K562 (cell line): ENCODE measurements around the gene CNTRL. TPM values are rescaled to one million over a fixed set of nuclear protein-coding genes. Genes with fewer than 3 reads are reported as not detected.

ENCODE experiments used
- ATAC-seq: fragments of 200-7000 bp; cut with Tn5 transposase; 3 replicates; pipeline ENCODE4 v1.9.1; 2020; ENCODE audit warnings: moderate library complexity
- BruUV-seq: library from RNA; stranded (reverse); fragments of 400-500 nt; replicated peaks from 2 replicates; lab custom pipeline; 2021; lab: Mats Ljungman, UMichigan
- CTCF ChIA-PET: fragments of 300-600 bp; formaldehyde crosslinking; extraction: SDS; loops from one replicate; lab custom pipeline; 2021; ENCODE audit warnings: low intra/inter-chr PET ratio; lab: Yijun Ruan, JAX
- POLR2A ChIA-PET: fragments of 300-600, 350-650 bp; sonication (Branson Sonifier 250); formaldehyde crosslinking; extraction: SDS; loops from one replicate; lab custom pipeline; 2021; ENCODE audit warnings: antibody characterized with exemption, inconsistent platforms; lab: Yijun Ruan, JAX
- DNase-seq, 4 experiments: peaks; one replicate each; pipeline versions ENCODE4 v3.0.0 to v3.0.0-alpha.2; 2011 to 2018; ENCODE audit warnings: low spot score in 3 of 4, mixed read lengths in 3 of 4; ENCODE audit errors: extremely low read depth in 1 of 4
- FAIRE-seq: peaks from 2 replicates; lab custom pipeline; 2011; peaks lifted over from hg19 to GRCh38; lab: Jason Lieb, UNC
- H2AFZ ChIP-seq: 2 replicates; pipeline ENCODE4 v1.6.0; 2011; ENCODE audit warnings: low read depth, low read length, control low read depth, inconsistent platforms
- H3K27ac ChIP-seq: fragments of 200-600 bp; 3 replicates; pipeline ENCODE4 v1.8.0; 2011; ENCODE audit warnings: low read depth, mild to moderate bottlenecking, control low read depth, inconsistent platforms, low read length, moderate library complexity, mixed read lengths; ENCODE audit errors: extremely low read depth
- H3K27me3 ChIP-seq, 2 experiments: fragments of 300-600 bp in 1 of 2; 2 replicates in 1 of 2; 3 replicates in 1 of 2; pipeline versions ENCODE4 v1.6.0 to v1.8.0; 2011; ENCODE audit warnings: inconsistent platforms in 2 of 2, low read length in 2 of 2, mild to moderate bottlenecking in 1 of 2, mixed read lengths in 1 of 2, moderate library complexity in 1 of 2; ENCODE audit not compliant: control insufficient read depth in 2 of 2, insufficient read depth in 2 of 2
- H3K36me3 ChIP-seq: fragments of 300-600 bp; 3 replicates; pipeline ENCODE4 v1.8.0; 2011; ENCODE audit warnings: mild to moderate bottlenecking, low read length, inconsistent platforms; ENCODE audit not compliant: control insufficient read depth, insufficient read depth
- H3K4me1 ChIP-seq, 2 experiments: fragments of 200-600 bp in 1 of 2; replicated peaks in 1 of 2; 2 replicates in 1 of 2; 3 replicates in 1 of 2; pipeline versions ENCODE4 v1.5.1 to v1.8.0; 2011; ENCODE audit warnings: inconsistent platforms in 2 of 2, low read length in 2 of 2, mild to moderate bottlenecking in 1 of 2, mixed read lengths in 1 of 2, moderate library complexity in 1 of 2; ENCODE audit not compliant: control insufficient read depth in 2 of 2, insufficient read depth in 2 of 2
- H3K4me2 ChIP-seq: 2 replicates; pipeline ENCODE4 v1.6.1; 2011; ENCODE audit warnings: low read length, control low read depth, inconsistent platforms, mixed read lengths; ENCODE audit not compliant: insufficient read depth
- H3K4me3 ChIP-seq: fragments of 200-600 bp; sonication (generic), shearing (Covaris generic); 2 replicates; pipeline ENCODE4 v1.5.1; 2016; ENCODE audit warnings: control low read depth, inconsistent platforms
- H3K79me2 ChIP-seq: fragments of 200-600 bp; 3 replicates; pipeline ENCODE4 v1.8.0; 2011; ENCODE audit warnings: low read length, inconsistent platforms; ENCODE audit not compliant: control insufficient read depth, insufficient read depth
- H3K9ac ChIP-seq, 2 experiments: 2 replicates each; pipeline versions ENCODE4 v1.6.0 to v1.6.1; 2011; ENCODE audit warnings: low read depth in 2 of 2, low read length in 2 of 2, control low read depth in 1 of 2, inconsistent platforms in 1 of 2, mild to moderate bottlenecking in 1 of 2, mixed read lengths in 1 of 2; ENCODE audit not compliant: insufficient read depth in 1 of 2
- H3K9me1 ChIP-seq: one replicate; pipeline ENCODE4 v1.6.0; 2011; ENCODE audit warnings: inconsistent platforms, mild to moderate bottlenecking, low read length, moderate library complexity; ENCODE audit not compliant: control insufficient read depth, insufficient read depth
- H3K9me3 ChIP-seq: replicated peaks from 2 replicates; pipeline ENCODE4 v1.5.1; 2011; ENCODE audit warnings: low read depth, low read length, inconsistent platforms; ENCODE audit not compliant: control insufficient read depth, insufficient read depth
- H4K20me1 ChIP-seq: replicated peaks from 2 replicates; pipeline ENCODE4 v1.6.1; 2011; ENCODE audit warnings: low read length, inconsistent platforms, mixed read lengths; ENCODE audit not compliant: control insufficient read depth, insufficient read depth
- C11orf30 ChIP-seq: fragments of 450-650 bp; IDR thresholded peaks from 2 replicates; pipeline ENCODE4 v1.6.1; 2016; ENCODE audit warnings: low read depth, mild to moderate bottlenecking
- ZNF316 ChIP-seq: fragments of 450-650 bp; IDR thresholded peaks from 2 replicates; pipeline ENCODE4 v1.6.1; 2016
- WGBS: fragments of 100-300 bp; shearing (Covaris generic); methylation state at CpG from one replicate; pipeline ENCODE4 v1.1.6; 2016; ENCODE audit warnings: low coverage, mixed read lengths; ENCODE audit not compliant: insufficient coverage; ENCODE audit errors: missing lambda C conversion rate; 5-methylcytosine and 5-hydroxymethylcytosine counted together
- in situ Hi-C: fragments of 300-500 bp; cut with MboI; formaldehyde crosslinking; loops from 4 replicates; pipeline ENCODE4 v1.15.0; 2018; ENCODE audit warnings: inconsistent platforms, mixed read lengths
- intact Hi-C: fragments of 100-400 bp; cut with micrococcal nuclease; formaldehyde crosslinking; loops from 2 replicates; pipeline ENCODE4 v1.14.2; 2022
- polyA plus RNA-seq, 8 experiments: library from polyadenylated mRNA; depleted of rRNA in 4 of 8; stranded (reverse) in 5 of 8; unstranded in 3 of 8; fragments of >200 nt; fragmentation: Nextera tagmentation in 2 of 8; fragmentation: Illumina TruSeq in 1 of 8; extraction: Ambion mirVana in 2 of 8; extraction: Trizol in 1 of 8; gene quantifications; 2 replicates each; pipeline versions ENCODE4 v1.2.1 to v1.2.3, GENCODE V29; 2011 to 2014; ENCODE audit warnings: inconsistent platforms in 1 of 8, missing spikeins in 1 of 8
- total RNA-seq, 7 experiments: library from RNA; depleted of rRNA in 6 of 7; stranded (reverse); fragments of >200 nt in 6 of 7; fragmentation: Illumina TruSeq in 2 of 7; extraction: Trizol in 2 of 7; gene quantifications; 2 replicates each; pipeline versions ENCODE4 v1.2.1 to v1.2.3, GENCODE V29; 2011 to 2021; ENCODE audit warnings: low replicate concordance in 1 of 7
- TF ChIP-seq, protein P1 (sequence below): fragments of 450-650 bp; IDR thresholded peaks from 2 replicates; pipeline ENCODE4 v1.6.1; 2016; ENCODE audit warnings: low read depth

CNTRL gene
- total and polyA plus RNA-seq, 9 of the 15 experiments (the other 6 are each of a cell fraction or from before 2014, with no cell fraction given) = 9.2 to 28.9 (median 20.5) TPM

DNA sequence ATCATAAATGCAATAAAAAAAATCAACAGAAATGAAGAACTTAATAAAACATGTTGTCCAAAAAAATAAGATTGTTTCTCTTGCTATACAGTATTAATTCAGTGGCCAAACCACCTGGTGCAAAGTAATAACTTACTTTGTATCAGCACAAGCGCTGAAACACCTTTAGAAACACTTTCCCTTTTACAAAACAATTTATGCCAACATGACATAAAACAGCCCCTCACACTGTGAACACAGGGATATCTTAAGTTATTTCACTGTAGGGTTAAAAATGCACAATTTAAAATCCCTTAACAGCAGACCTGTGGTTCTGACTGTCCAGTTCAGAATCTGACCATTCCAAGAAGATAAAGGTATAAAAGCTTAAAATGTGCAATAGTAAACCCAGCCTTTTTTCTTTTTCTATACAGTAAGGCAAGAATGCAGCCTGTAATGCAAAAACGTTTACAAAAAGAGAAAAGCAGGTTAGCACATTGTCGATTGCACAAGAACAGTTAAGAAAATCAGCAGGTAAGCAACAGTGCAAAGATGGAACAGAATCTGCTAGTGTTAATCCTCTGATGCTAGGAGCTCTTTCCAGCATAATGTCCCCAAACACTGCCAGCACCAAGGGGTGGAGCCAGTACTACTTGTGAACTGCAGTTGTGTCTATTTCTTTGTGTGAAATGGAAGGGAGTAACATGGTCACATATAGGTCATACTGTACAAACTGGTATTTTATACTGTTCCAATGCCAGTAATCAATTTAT, 105.4 kb downstream of the CNTRL start:
- intact Hi-C loops (no loop called here), in situ Hi-C loops (no loop called here)
- no peaks in the 10 kb centered on the region; a peak in 2 of 5 replicates for H3K4me1 ChIP-seq
- peaks cover 21% of the 10 kb centered on the region for H3K79me2 ChIP-seq
- ATAC-seq (peak; percentile 20), DNase-seq (no peak), FAIRE-seq (no peak)
- peaks cover 87% of the 10 kb centered on the region for H3K36me3 ChIP-seq
- BruUV-seq = no TSS peak
- H3K4me3 ChIP-seq = no peak overlapping the region
- TF ChIP-seq ZNF316 = peak; percentile 57; the same call in 1 of the 2 replicates
- peak; percentile 42; the same call in 1 of the 2 replicates for TF ChIP-seq C11orf30
- TF ChIP-seq, protein P1, sequence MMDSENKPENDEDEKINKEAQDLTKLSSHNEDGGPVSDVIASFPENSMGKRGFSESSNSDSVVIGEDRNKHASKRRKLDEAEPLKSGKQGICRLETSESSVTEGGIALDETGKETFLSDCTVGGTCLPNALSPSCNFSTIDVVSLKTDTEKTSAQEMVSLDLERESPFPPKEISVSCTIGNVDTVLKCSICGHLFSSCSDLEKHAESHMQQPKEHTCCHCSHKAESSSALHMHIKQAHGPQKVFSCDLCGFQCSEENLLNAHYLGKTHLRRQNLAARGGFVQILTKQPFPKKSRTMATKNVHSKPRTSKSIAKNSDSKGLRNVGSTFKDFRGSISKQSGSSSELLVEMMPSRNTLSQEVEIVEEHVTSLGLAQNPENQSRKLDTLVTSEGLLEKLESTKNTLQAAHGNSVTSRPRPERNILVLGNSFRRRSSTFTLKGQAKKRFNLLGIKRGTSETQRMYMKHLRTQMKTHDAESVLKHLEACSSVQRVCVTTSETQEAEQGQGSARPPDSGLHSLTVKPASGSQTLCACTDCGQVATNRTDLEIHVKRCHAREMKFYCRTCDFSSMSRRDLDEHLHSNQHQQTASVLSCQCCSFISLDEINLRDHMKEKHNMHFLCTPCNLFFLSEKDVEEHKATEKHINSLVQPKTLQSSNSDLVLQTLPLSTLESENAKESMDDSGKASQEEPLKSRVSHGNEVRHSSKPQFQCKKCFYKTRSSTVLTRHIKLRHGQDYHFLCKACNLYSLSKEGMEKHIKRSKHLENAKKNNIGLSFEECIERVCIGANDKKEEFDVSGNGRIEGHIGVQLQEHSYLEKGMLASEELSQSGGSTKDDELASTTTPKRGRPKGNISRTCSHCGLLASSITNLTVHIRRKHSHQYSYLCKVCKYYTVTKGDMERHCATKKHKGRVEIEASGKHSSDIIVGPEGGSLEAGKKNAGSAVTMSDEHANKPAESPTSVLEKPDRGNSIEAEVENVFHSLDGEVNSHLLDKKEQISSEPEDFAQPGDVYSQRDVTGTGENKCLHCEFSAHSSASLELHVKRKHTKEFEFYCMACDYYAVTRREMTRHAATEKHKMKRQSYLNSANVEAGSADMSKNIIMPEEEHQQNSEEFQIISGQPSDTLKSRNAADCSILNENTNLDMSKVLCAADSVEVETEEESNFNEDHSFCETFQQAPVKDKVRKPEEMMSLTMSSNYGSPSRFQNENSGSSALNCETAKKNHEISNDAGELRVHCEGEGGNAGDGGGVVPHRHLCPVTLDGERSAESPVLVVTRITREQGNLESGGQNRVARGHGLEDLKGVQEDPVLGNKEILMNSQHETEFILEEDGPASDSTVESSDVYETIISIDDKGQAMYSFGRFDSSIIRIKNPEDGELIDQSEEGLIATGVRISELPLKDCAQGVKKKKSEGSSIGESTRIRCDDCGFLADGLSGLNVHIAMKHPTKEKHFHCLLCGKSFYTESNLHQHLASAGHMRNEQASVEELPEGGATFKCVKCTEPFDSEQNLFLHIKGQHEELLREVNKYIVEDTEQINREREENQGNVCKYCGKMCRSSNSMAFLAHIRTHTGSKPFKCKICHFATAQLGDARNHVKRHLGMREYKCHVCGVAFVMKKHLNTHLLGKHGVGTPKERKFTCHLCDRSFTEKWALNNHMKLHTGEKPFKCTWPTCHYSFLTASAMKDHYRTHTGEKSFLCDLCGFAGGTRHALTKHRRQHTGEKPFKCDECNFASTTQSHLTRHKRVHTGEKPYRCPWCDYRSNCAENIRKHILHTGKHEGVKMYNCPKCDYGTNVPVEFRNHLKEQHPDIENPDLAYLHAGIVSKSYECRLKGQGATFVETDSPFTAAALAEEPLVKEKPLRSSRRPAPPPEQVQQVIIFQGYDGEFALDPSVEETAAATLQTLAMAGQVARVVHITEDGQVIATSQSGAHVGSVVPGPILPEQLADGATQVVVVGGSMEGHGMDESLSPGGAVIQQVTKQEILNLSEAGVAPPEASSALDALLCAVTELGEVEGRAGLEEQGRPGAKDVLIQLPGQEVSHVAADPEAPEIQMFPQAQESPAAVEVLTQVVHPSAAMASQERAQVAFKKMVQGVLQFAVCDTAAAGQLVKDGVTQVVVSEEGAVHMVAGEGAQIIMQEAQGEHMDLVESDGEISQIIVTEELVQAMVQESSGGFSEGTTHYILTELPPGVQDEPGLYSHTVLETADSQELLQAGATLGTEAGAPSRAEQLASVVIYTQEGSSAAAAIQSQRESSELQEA = no peak
- H3K27ac ChIP-seq = no peak overlapping the region
- no peaks in the 10 kb centered on the region for H3K27me3 ChIP-seq
- no peak overlapping the region for H2AFZ ChIP-seq
- POLR2A ChIA-PET = interaction anchor here (1.6 kb wide), 1 partner anchor 11 kb away, joined by 5 read pairs; no protein-coding TSS in a partner anchor
- CTCF ChIA-PET = no interaction called here
- no peaks in the 10 kb centered on the region for H3K9me3 ChIP-seq
- no peak overlapping the region for H3K4me2 ChIP-seq
- H3K9ac ChIP-seq = no peak overlapping the region
- no peaks in the 10 kb centered on the region for H4K20me1 ChIP-seq
- no peaks in the 10 kb centered on the region for H3K9me1 ChIP-seq
- WGBS = 57% methylated on average over 3 of the region's 3 CpGs
